HS-27A (cell line): ENCODE data around the gene ITIH6.
"Not testable (repeated sequence)": the region's sequence is repeated elsewhere in the genome, so short reads cannot be mapped to it uniquely, and the experiment has no call there.

Source experiments
- DNase-seq: peaks from one replicate; pipeline ENCODE4 v3.0.0-alpha.2; 2012; ENCODE audit warnings: low read depth, missing footprints

The ITIH6 gene

GRCh38 chrX:54798137-54798536 lies at the start of gene ITIH6:
ITIH6 (minus strand) TSS chrX:54798255; CDS start chrX:54798210, 45 bp downstream.
- no peak for DNase-seq

- not testable (repeated sequence) for DNase-seq
Measured at GRCh38 chrX:54847700-54848099, 49.6 kb upstream of the ITIH6 start.

- DNase-seq: no peak
Measured at GRCh38 chrX:54843050-54843449, 45.0 kb upstream of the ITIH6 start.

- no peak for DNase-seq
Measured at GRCh38 chrX:54842607-54843006, 44.6 kb upstream of the ITIH6 start.

- DNase-seq: not testable (repeated sequence)
Measured at GRCh38 chrX:54841184-54841874, 43.3 kb upstream of the ITIH6 start.

- DNase-seq: no peak
Measured at GRCh38 chrX:54838583-54838982, 40.5 kb upstream of the ITIH6 start.

GRCh38 chrX:54826598-54826997 lies 28.5 kb upstream of the ITIH6 start:
- no peak for DNase-seq

GRCh38 chrX:54825716-54826438 lies 27.8 kb upstream of the ITIH6 start:
- DNase-seq: no peak

- no peak for DNase-seq
Measured at GRCh38 chrX:54824722-54825121, 26.7 kb upstream of the ITIH6 start.

- no peak for DNase-seq
Measured at GRCh38 chrX:54824195-54824594, 26.1 kb upstream of the ITIH6 start.

GRCh38 chrX:54821310-54821709 lies 23.3 kb upstream of the ITIH6 start:
- DNase-seq: no peak

GRCh38 chrX:54820737-54821136 lies 22.7 kb upstream of the ITIH6 start:
- no peak for DNase-seq

GRCh38 chrX:54819201-54819600 lies 21.1 kb upstream of the ITIH6 start:
- no peak for DNase-seq

GRCh38 chrX:54818221-54818620 lies 20.2 kb upstream of the ITIH6 start:
- no peak for DNase-seq

GRCh38 chrX:54817220-54817820 lies 19.3 kb upstream of the ITIH6 start:
- DNase-seq: no peak

GRCh38 chrX:54812306-54812705 lies 14.3 kb upstream of the ITIH6 start:
- no peak for DNase-seq

- DNase-seq: no peak
Measured at GRCh38 chrX:54811301-54811885, 13.3 kb upstream of the ITIH6 start.

- DNase-seq: no peak
Measured at GRCh38 chrX:54810532-54810931, 12.5 kb upstream of the ITIH6 start.

GRCh38 chrX:54808605-54809483 lies 10.8 kb upstream of the ITIH6 start:
- DNase-seq: peak; percentile 85

- no peak for DNase-seq
Measured at GRCh38 chrX:54808109-54808604, 10.1 kb upstream of the ITIH6 start.

- no peak for DNase-seq
Measured at GRCh38 chrX:54807524-54808108, 9.6 kb upstream of the ITIH6 start, which contains the start of gene MAGED2. MAGED2 (plus strand) TSS chrX:54807745; CDS start chrX:54809332, 1,587 bp downstream.
